Mammary epithelial cell (primary cell): ENCODE results near the gene IDH3B.

Experiments used
- EZH2 ChIP-seq: IDR thresholded peaks from 2 replicates; pipeline ENCODE4 v1.6.1; 2012; ENCODE audit warnings: low read length, inconsistent platforms, borderline replicate concordance
- TF ChIP-seq, protein P1 (sequence below), 2 donors: IDR thresholded peaks in 1 of 2; conservative IDR thresholded peaks in 1 of 2; 2 replicates each; pipeline ENCODE4 v1.5.1; 2011 to 2012; ENCODE audit warnings: inconsistent platforms in 2 of 2, low read length in 2 of 2, mild to moderate bottlenecking in 2 of 2, control low read depth in 1 of 2, low read depth in 1 of 2; ENCODE audit not compliant: insufficient read depth in 1 of 2; ENCODE audit errors: extremely low read depth in 1 of 2

DNA sequence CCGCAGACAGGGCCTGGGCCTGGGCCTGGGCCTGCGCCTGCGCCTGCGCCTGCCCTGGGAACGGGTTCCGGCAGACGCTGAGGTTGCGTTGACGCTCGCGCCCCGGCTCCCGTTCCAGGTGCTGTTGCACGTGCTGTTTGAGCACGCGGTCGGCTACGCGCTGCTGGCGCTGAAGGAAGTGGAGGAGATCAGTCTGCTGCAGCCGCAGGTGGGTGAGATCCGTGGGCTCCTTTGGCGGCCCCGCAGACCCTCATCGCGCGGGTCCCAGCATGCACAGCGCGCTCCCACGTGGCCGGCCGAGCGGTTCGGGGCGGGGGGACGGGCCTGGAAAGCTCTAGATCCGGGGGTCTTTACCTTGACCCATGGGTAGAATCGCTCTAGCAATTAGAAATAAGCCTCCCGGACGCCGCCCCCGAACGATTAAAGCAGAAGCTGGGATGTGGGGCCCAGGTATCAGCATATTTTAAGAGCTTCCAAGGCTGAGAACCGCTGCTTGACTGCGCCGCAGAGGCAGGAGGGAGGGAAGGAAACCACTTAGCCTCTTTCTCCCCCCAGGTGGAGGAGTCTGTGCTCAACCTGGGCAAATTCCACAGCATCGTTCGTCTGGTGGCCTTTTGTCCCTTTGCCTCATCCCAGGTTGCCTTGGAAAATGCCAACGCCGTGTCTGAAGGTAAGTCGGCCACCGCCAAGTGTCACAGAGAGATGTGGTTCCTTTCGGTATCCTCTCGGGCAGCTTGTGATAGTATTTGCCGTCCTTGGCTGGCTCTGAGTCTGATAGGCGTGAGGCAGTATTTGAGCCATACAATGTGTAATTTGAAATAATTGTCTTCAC is 11.1 kb downstream of the IDH3B start:
- TF ChIP-seq, protein P1, sequence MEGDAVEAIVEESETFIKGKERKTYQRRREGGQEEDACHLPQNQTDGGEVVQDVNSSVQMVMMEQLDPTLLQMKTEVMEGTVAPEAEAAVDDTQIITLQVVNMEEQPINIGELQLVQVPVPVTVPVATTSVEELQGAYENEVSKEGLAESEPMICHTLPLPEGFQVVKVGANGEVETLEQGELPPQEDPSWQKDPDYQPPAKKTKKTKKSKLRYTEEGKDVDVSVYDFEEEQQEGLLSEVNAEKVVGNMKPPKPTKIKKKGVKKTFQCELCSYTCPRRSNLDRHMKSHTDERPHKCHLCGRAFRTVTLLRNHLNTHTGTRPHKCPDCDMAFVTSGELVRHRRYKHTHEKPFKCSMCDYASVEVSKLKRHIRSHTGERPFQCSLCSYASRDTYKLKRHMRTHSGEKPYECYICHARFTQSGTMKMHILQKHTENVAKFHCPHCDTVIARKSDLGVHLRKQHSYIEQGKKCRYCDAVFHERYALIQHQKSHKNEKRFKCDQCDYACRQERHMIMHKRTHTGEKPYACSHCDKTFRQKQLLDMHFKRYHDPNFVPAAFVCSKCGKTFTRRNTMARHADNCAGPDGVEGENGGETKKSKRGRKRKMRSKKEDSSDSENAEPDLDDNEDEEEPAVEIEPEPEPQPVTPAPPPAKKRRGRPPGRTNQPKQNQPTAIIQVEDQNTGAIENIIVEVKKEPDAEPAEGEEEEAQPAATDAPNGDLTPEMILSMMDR (conservative IDR thresholded peaks at IDR 0.05 in 1 of 2, IDR thresholded peaks at IDR 0.05 in 1 of 2; ENCODE audit: extremely low read depth in 1 of 2, insufficient read depth in 1 of 2, low read depth in 1 of 2, low read length in 2 of 2): no peak
- TF ChIP-seq EZH2: no peak
